Measurements from ENCODE around the gene PRKAG2.

Gene PRKAG2

GRCh38 chr7:151777495-151777880, 99.4 kb downstream of the PRKAG2 start:
- in situ Hi-C loops (cut with MboI; ENCODE audit: low sequenced_read_pairs) = loop anchor here (25.0 kb wide), 1 partner anchor 160 kb away; no protein-coding TSS in a partner anchor

- in situ Hi-C loops (cut with MboI; ENCODE audit: low sequenced_read_pairs) = loop anchor here (25.0 kb wide), 1 partner anchor 160 kb away; no protein-coding TSS in a partner anchor
Observed at GRCh38 chr7:151776876-151777494, 99.9 kb downstream of the PRKAG2 start.

- in situ Hi-C loops (cut with MboI; ENCODE audit: low sequenced_read_pairs) = loop anchor here (25.0 kb wide), 1 partner anchor 161 kb away; no protein-coding TSS in a partner anchor
Observed at GRCh38 chr7:151776446-151776845, 100.5 kb downstream of the PRKAG2 start.

GRCh38 chr7:151775547-151776443, 101.1 kb downstream of the PRKAG2 start:
- in situ Hi-C loops (cut with MboI; ENCODE audit: low sequenced_read_pairs) = loop anchor here (25.0 kb wide), 1 partner anchor 162 kb away; no protein-coding TSS in a partner anchor

- in situ Hi-C loops (cut with MboI; ENCODE audit: low sequenced_read_pairs) = loop anchor here (25.0 kb wide), 2 partner anchors 162 to 413 kb away; no protein-coding TSS in a partner anchor
Observed at GRCh38 chr7:151774951-151775350, 102.0 kb downstream of the PRKAG2 start.

GRCh38 chr7:151773797-151774196, 103.1 kb downstream of the PRKAG2 start:
- in situ Hi-C loops (cut with MboI; ENCODE audit: low sequenced_read_pairs) = loop anchor here (25.0 kb wide), 1 partner anchor 411 kb away; no protein-coding TSS in a partner anchor

- in situ Hi-C loops (cut with MboI; ENCODE audit: low sequenced_read_pairs) = loop anchor here (25.0 kb wide), 1 partner anchor 408 kb away; no protein-coding TSS in a partner anchor
Observed at GRCh38 chr7:151770232-151770631, 106.7 kb downstream of the PRKAG2 start.

- in situ Hi-C loops (cut with MboI; ENCODE audit: low sequenced_read_pairs) = loop anchor here (25.0 kb wide), 1 partner anchor 407 kb away; no protein-coding TSS in a partner anchor
Observed at GRCh38 chr7:151769188-151769821, 107.6 kb downstream of the PRKAG2 start.

- in situ Hi-C loops (cut with MboI; ENCODE audit: low sequenced_read_pairs) = loop anchor here (25.0 kb wide), 1 partner anchor 406 kb away; no protein-coding TSS in a partner anchor
Observed at GRCh38 chr7:151768805-151769187, 108.1 kb downstream of the PRKAG2 start.

- in situ Hi-C loops (cut with MboI; ENCODE audit: low sequenced_read_pairs) = loop anchor here (25.0 kb wide), 1 partner anchor 405 kb away; no protein-coding TSS in a partner anchor
Observed at GRCh38 chr7:151767557-151767956, 109.4 kb downstream of the PRKAG2 start.

- in situ Hi-C loops (cut with MboI; ENCODE audit: low sequenced_read_pairs) = loop anchor here (25.0 kb wide), 1 partner anchor 402 kb away; no protein-coding TSS in a partner anchor
Observed at GRCh38 chr7:151764056-151764920, 112.6 kb downstream of the PRKAG2 start.

GRCh38 chr7:151763420-151763984, 113.4 kb downstream of the PRKAG2 start:
- in situ Hi-C loops (cut with MboI; ENCODE audit: low sequenced_read_pairs) = loop anchor here (25.0 kb wide), 1 partner anchor 401 kb away; no protein-coding TSS in a partner anchor

- in situ Hi-C loops (cut with MboI; ENCODE audit: low sequenced_read_pairs) = loop anchor here (25.0 kb wide), 1 partner anchor 400 kb away; no protein-coding TSS in a partner anchor
Observed at GRCh38 chr7:151762583-151763245, 114.2 kb downstream of the PRKAG2 start.

- in situ Hi-C loops (cut with MboI; ENCODE audit: low sequenced_read_pairs) = loop anchor here (25.0 kb wide), 1 partner anchor 400 kb away; no protein-coding TSS in a partner anchor
Observed at GRCh38 chr7:151761957-151762356, 115.0 kb downstream of the PRKAG2 start.

- in situ Hi-C loops (cut with MboI; ENCODE audit: low sequenced_read_pairs) = loop anchor here (25.0 kb wide), 1 partner anchor 399 kb away; no protein-coding TSS in a partner anchor
Observed at GRCh38 chr7:151761231-151761630, 115.7 kb downstream of the PRKAG2 start.

- in situ Hi-C loops (cut with MboI; ENCODE audit: low sequenced_read_pairs) = loop anchor here (25.0 kb wide), 1 partner anchor 397 kb away; no protein-coding TSS in a partner anchor
Observed at GRCh38 chr7:151759591-151760042, 117.3 kb downstream of the PRKAG2 start.

- in situ Hi-C loops (cut with MboI; ENCODE audit: low sequenced_read_pairs) = loop anchor here (25.0 kb wide), 1 partner anchor 397 kb away; no protein-coding TSS in a partner anchor
Observed at GRCh38 chr7:151758622-151759540, 118.0 kb downstream of the PRKAG2 start.

Data from HL-60/S4 (cell line).